Measurements from ENCODE around the gene SCO1. TPM values are rescaled to one million over a fixed set of nuclear protein-coding genes. Genes with fewer than 3 reads are reported as not detected.
A peak's percentile ranks its signal among the peaks of the same experiment; 100 is the strongest.

SCO1 gene
- total RNA-seq, result 25.4 TPM
- long read RNA-seq, full-length matches to known transcripts, result 15 of 18 reads
- long read RNA-seq, partial matches to known transcripts, result 1 of 18 reads
- long read RNA-seq, other reads (novel, unspliced or antisense), result 2 of 18 reads

GRCh38 chr17:10697092-10698081, at the start of gene SCO1, which contains the start of gene ADPRM:
Gene SCO1 (minus strand): TSS chr17:10697533. CDS start chr17:10697507, 26 bp downstream.
Gene ADPRM (plus strand): TSS chr17:10697594. CDS start chr17:10704927, 7,333 bp downstream.
- peaks cover 26% of the 10 kb centered on the region for H3K4me1 ChIP-seq
- peak within 1 kb of the TSS; percentile 96 for H3K27ac ChIP-seq
- H3K9me3 ChIP-seq, result no peaks in the 10 kb centered on the region
- peak within 1 kb of the TSS; percentile 90 for H3K4me3 ChIP-seq
- TF ChIP-seq CTCF (IDR thresholded peaks at IDR 0.05), result peak; percentile 57
- peak; percentile 97 for DNase-seq
- ATAC-seq, result peak; percentile 100
- peaks cover 27% of the 10 kb centered on the region for H3K36me3 ChIP-seq
- no peaks in the 10 kb centered on the region for H3K27me3 ChIP-seq
- intact Hi-C loops (cut with DNase I), result no loop called here

GRCh38 chr17:10745231-10745630, 47.9 kb upstream of the SCO1 start:
- intact Hi-C loops (cut with DNase I), result no loop called here
- no peak for DNase-seq
- no peaks in the 10 kb centered on the region for H3K9me3 ChIP-seq
- H3K27me3 ChIP-seq, result no peaks in the 10 kb centered on the region
- H3K36me3 ChIP-seq, result no peaks in the 10 kb centered on the region
- H3K4me3 ChIP-seq, result no peak overlapping the region
- no peak overlapping the region for H3K27ac ChIP-seq
- no peaks in the 10 kb centered on the region for H3K4me1 ChIP-seq
- ATAC-seq, result no peak
- TF ChIP-seq CTCF (IDR thresholded peaks at IDR 0.05), result no peak

GRCh38 chr17:10744501-10745000, 47.2 kb upstream of the SCO1 start:
- TF ChIP-seq CTCF (IDR thresholded peaks at IDR 0.05), result no peak
- Histone ChIP-seq H3K27ac (no peak overlapping the region), H3K4me1 (no peaks in the 10 kb centered on the region), H3K36me3 (no peaks in the 10 kb centered on the region), H3K27me3 (no peaks in the 10 kb centered on the region), H3K9me3 (no peaks in the 10 kb centered on the region), H3K4me3 (no peak overlapping the region)
- no peak for DNase-seq
- ATAC-seq, result no peak
- intact Hi-C loops (cut with DNase I), result no loop called here

- Histone ChIP-seq H3K4me1 (no peaks in the 10 kb centered on the region), H3K9me3 (no peaks in the 10 kb centered on the region), H3K27me3 (no peaks in the 10 kb centered on the region), H3K27ac (no peak overlapping the region), H3K36me3 (no peaks in the 10 kb centered on the region), H3K4me3 (no peak overlapping the region)
- intact Hi-C loops (cut with DNase I), result no loop called here
- no peak for ATAC-seq
- no peak for TF ChIP-seq CTCF (IDR thresholded peaks at IDR 0.05)
- DNase-seq, result no peak
These were observed 46.1 kb upstream of the SCO1 start for GRCh38 chr17:10743316-10744009.

- Histone ChIP-seq H3K36me3 (no peaks in the 10 kb centered on the region), H3K27ac (no peak overlapping the region), H3K4me1 (peaks cover 8% of the 10 kb centered on the region), H3K4me3 (no peak overlapping the region), H3K9me3 (no peaks in the 10 kb centered on the region), H3K27me3 (no peaks in the 10 kb centered on the region)
- intact Hi-C loops (cut with DNase I), result no loop called here
- DNase-seq, result no peak
- TF ChIP-seq CTCF (IDR thresholded peaks at IDR 0.05), result no peak
- ATAC-seq, result no peak
These were observed 45.1 kb upstream of the SCO1 start for GRCh38 chr17:10742431-10742830.

Measured in upper lobe of right lung (tissue), 1 donor.